K562 (cell line): Measurements from ENCODE around the gene ZMIZ1. TPM values are rescaled to one million over a fixed set of nuclear protein-coding genes. Genes with fewer than 3 reads are reported as not detected.

Experiments used
- CGGBP1 ChIP-seq: fragments of 250-450 bp; sonication (Bioruptor Pico); IDR thresholded peaks from 2 replicates; pipeline ENCODE4 v1.9.0; 2021; ENCODE audit warnings: mild to moderate bottlenecking
- DNMT1 ChIP-seq: fragments of 450-650 bp; IDR thresholded peaks from 2 replicates; pipeline ENCODE4 v1.6.1; 2016; ENCODE audit warnings: antibody characterized with exemption, mild to moderate bottlenecking
- FOXO4 ChIP-seq: fragments of 450-650 bp; formaldehyde crosslinking; IDR thresholded peaks from 2 replicates; pipeline ENCODE4 v1.4.0; 2020; ENCODE audit warnings: mild to moderate bottlenecking, moderate library complexity
- KLF1 ChIP-seq: fragments of 450-650 bp; IDR thresholded peaks from 2 replicates; pipeline ENCODE4 v1.6.1; 2016; ENCODE audit warnings: missing genetic modification characterization, missing compliant biosample characterization
- NELFE ChIP-seq: IDR thresholded peaks from 2 replicates; pipeline ENCODE4 v1.6.1; 2011; ENCODE audit warnings: mild to moderate bottlenecking; ENCODE audit not compliant: insufficient read depth, insufficient read length
- NRF1 ChIP-seq, 2 experiments: fragments of 450-650 bp; IDR thresholded peaks in 1 of 2; conservative IDR thresholded peaks in 1 of 2; 2 replicates each; pipeline ENCODE4 v1.6.1; 2014; ENCODE audit warnings: mild to moderate bottlenecking in 2 of 2
- SREBF1 ChIP-seq: fragments of 150-350 bp; IDR thresholded peaks from 2 replicates; pipeline ENCODE4 v1.6.1; 2014; ENCODE audit warnings: antibody characterized with exemption, low read depth, low read length, borderline replicate concordance
- TAF15 ChIP-seq: fragments of 200-400 bp; formaldehyde crosslinking; IDR thresholded peaks from 2 replicates; pipeline ENCODE4 v1.6.1; 2017; ENCODE audit warnings: mild to moderate bottlenecking, low read depth, low read length, moderate library complexity
- TAF9B ChIP-seq: fragments of 450-650 bp; IDR thresholded peaks from 2 replicates; pipeline ENCODE4 v1.6.1; 2018; ENCODE audit warnings: mild to moderate bottlenecking; ENCODE audit not compliant: partially characterized antibody
- TFE3 ChIP-seq: fragments of 450-650 bp; formaldehyde crosslinking; IDR thresholded peaks from 2 replicates; pipeline ENCODE4 v1.4.0; 2020; ENCODE audit warnings: mild to moderate bottlenecking, mixed read lengths
- TRIM28 ChIP-seq: fragments of 450-650 bp; IDR thresholded peaks from 2 replicates; pipeline ENCODE4 v1.6.1; 2017
- ZBTB40 ChIP-seq, 2 experiments: fragments of 450-650 bp in 1 of 2; sonication (generic) in 1 of 2; formaldehyde crosslinking in 1 of 2; IDR thresholded peaks; 2 replicates each; pipeline versions ENCODE4 v1.7.1 to v1.9.0; 2016 to 2022; ENCODE audit warnings: inconsistent platforms in 1 of 2, mild to moderate bottlenecking in 1 of 2, missing genetic modification reagents in 1 of 2
- ZNF175 ChIP-seq: fragments of 200-800 bp; sonication (Bioruptor generic); IDR thresholded peaks from 2 replicates; pipeline ENCODE4 v1.6.1; 2016; ENCODE audit warnings: low read depth, mild to moderate bottlenecking, missing genetic modification characterization, missing compliant biosample characterization
- ZNF431 ChIP-seq: sonication (generic); formaldehyde crosslinking; IDR thresholded peaks from 2 replicates; pipeline ENCODE4 v1.8.0; 2022; ENCODE audit warnings: mild to moderate bottlenecking, missing genetic modification reagents
- ZSCAN29 ChIP-seq: fragments of 450-650 bp; IDR thresholded peaks from 2 replicates; pipeline ENCODE4 v1.6.1; 2017
- polyA plus RNA-seq, 8 experiments: library from polyadenylated mRNA; depleted of rRNA in 4 of 8; stranded (reverse) in 5 of 8; unstranded in 3 of 8; fragments of >200 nt; fragmentation: Nextera tagmentation in 2 of 8; fragmentation: Illumina TruSeq in 1 of 8; extraction: Ambion mirVana in 2 of 8; extraction: Trizol in 1 of 8; gene quantifications; 2 replicates each; pipeline versions ENCODE4 v1.2.1 to v1.2.3, GENCODE V29; 2011 to 2014; ENCODE audit warnings: inconsistent platforms in 1 of 8, missing spikeins in 1 of 8
- total RNA-seq, 7 experiments: library from RNA; depleted of rRNA in 6 of 7; stranded (reverse); fragments of >200 nt in 6 of 7; fragmentation: Illumina TruSeq in 2 of 7; extraction: Trizol in 2 of 7; gene quantifications; 2 replicates each; pipeline versions ENCODE4 v1.2.1 to v1.2.3, GENCODE V29; 2011 to 2021; ENCODE audit warnings: low replicate concordance in 1 of 7

The ZMIZ1 gene
- total and polyA plus RNA-seq, 9 of the 15 experiments (the other 6 are each of a cell fraction or from before 2014, with no cell fraction given) = 1.0 to 37.3 (median 4.3) TPM

GRCh38 chr10:79195091-79195923, 126.5 kb downstream of the ZMIZ1 start (continued):
- TF ChIP-seq NELFE (no peak), ZNF431 (CRISPR knock-in tag) (no peak), KLF1 (tag) (no peak), TFE3 (CRISPR knock-in tag) (no peak), TRIM28 (no peak), ZBTB40 (IDR thresholded peaks at IDR 0.05) (no peak), ZBTB40 (CRISPR knock-in tag; IDR thresholded peaks at IDR 0.05) (no peak), ZNF175 (CRISPR knock-in tag) (no peak), TAF15 (no peak), SREBF1 (0 out of 2 replicates have a peak, but pooled peaks have one; percentile 35), DNMT1 (no peak), FOXO4 (CRISPR knock-in tag) (no peak), ZSCAN29 (no peak), CGGBP1 (CRISPR knock-in tag) (no peak), NRF1 (conservative IDR thresholded peaks at IDR 0.05 in 1 of 2, IDR thresholded peaks at IDR 0.05 in 1 of 2) (peak in 1 of 2 experiments; percentile 23; a peak in 1 of 4 replicates), TAF9B (no peak)
